ENCODE results near the gene CRYL1.

Gene CRYL1

GRCh38 chr13:20526664-20527063, 1.0 kb upstream of the CRYL1 start:
- DNase-seq, result no peak

DNA sequence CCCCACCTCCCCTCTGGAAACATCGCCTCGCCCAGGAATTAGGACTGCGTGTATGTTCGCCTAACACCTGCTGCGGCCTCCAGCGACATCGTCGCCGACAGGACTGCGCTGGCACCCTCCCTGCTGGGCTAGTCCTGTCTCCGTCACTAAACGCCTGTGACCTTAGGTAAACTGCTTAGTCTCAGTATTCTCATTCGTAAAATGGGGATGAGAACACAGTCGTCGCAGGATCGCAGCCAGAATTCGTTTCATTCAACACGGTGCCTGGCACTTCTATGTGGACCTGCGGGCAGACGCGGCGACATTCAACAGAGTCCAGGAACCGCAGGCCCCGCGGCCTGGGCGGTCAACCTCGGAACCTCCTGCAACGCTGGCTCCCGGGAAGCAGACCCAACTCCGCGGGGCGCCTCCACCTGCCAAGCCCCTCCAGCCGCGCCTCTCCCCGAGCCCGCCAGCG, 485 bp downstream of the CRYL1 start:
- no peak for DNase-seq

DNA sequence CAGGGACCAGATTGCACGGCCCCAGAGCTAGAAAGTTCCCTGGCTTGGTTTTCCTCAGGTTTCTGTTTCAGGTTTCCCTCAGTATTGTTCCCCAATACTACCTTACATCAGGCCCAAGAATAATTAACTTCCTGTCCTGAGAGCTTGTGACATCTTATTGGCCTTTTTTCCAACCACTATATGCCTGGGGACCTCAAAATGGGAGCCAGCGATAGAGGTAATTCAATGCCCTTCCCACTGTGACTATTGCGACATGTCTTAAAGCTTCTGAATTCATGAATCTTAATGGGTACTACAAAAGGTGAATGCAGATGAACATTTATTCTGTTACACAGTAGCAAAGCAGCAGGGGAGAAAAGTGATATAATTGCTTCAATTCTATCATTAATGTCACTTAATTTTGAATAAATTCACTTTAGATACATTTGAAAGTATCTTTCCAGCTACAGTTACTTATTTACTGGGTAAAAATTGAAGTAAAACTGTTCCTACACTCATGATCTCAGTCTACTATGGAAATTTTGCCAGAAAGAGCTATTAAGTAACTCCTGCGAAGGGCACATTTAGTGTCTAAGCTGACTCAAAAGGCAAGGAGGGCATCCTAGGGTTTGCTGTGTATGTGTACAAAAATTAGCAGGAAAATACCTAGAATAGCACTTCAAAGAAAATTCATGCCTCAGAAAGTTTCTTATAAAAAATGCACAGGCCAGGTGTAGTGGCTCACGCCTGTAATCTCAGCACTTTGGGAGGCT, 4.1 kb downstream of the CRYL1 start:
- DNase-seq, result no peak

- no peak for DNase-seq
Measured at GRCh38 chr13:20519875-20520274, 5.8 kb downstream of the CRYL1 start.

DNA sequence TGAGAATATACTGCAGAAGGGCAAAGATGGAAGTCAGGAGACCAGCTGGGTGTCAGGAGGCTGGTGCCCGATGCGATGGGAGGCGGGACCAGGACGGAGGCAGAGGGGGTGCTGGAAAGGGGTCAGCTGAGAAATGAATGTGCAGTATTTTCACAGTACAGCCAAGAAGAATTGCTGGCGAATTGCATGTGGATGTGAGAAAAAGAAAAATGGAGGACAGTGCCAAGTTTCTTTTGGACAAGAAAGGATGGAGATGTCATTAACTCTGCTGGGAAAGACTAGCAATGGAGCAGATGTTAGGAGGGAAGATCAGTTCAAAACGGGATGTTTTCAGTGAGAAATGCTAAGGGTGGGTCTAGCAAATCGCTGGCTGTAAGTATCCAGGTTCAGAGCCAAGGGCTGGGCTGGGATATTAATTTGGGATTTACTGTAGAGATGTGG, 7.0 kb downstream of the CRYL1 start:
- DNase-seq, result no peak

GRCh38 chr13:20514866-20515265, 10.8 kb downstream of the CRYL1 start:
- no peak for DNase-seq

GRCh38 chr13:20513466-20513995, 12.1 kb downstream of the CRYL1 start:
- DNase-seq, result no peak

- no peak for DNase-seq
Measured at GRCh38 chr13:20512042-20512683, 13.5 kb downstream of the CRYL1 start.

GRCh38 chr13:20506696-20507095, 19.0 kb downstream of the CRYL1 start:
- DNase-seq, result no peak

GRCh38 chr13:20505405-20506366, 20.0 kb downstream of the CRYL1 start:
- no peak for DNase-seq

DNA sequence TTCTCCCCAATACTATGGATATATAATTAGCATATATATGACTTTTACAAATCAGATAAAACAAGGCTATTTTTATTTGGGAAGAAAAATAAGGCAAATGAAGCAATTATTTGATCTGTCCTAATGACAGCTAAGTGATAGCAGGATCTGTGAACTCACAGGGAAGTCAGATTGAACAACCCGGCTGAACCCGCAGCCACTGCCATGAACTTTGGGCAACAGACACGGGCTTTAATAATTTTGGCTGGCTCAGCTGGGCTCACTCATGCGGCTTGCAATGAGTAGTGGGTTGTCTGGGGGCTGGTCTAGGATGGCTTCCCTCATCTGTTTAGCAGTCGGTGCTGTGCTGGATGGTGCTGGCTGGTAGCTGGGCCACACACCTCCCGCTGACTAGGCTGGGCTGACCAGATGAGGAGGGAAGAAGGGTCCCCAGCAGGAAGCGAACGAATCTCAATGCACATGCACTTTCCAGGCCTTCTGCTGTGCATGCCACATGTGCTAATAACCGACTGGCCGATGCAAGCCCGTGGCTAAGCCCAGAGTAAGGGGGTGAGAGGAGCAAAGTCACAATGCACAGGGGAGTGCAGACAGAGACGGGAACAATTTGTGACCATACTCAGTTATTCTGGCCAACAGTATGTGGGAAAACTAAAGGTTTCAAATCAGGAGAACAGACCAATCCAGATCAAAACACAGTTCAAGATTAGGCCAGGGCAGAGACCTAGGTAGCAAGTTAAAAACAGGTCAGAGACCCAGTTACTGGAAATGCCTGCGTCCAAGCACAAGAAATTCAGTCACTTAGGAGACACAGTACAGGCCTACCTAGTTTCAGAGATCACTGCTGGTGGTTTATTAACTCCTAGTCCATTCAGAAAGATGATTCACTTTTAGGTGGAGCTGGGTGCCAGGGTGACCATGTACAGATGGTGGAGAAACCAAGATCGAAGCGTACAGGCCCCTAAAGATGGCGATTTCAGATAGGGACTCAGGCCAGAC, 22.3 kb downstream of the CRYL1 start:
- no peak for DNase-seq

- DNase-seq, result no peak
Measured at GRCh38 chr13:20501592-20501991, 24.1 kb downstream of the CRYL1 start.

GRCh38 chr13:20501120-20501519, 24.5 kb downstream of the CRYL1 start:
- no peak for DNase-seq

GRCh38 chr13:20499986-20500385, 25.7 kb downstream of the CRYL1 start:
- DNase-seq, result no peak

GRCh38 chr13:20498659-20499058, 27.0 kb downstream of the CRYL1 start:
- DNase-seq, result no peak

- no peak for DNase-seq
Measured at GRCh38 chr13:20498129-20498528, 27.5 kb downstream of the CRYL1 start.

DNA sequence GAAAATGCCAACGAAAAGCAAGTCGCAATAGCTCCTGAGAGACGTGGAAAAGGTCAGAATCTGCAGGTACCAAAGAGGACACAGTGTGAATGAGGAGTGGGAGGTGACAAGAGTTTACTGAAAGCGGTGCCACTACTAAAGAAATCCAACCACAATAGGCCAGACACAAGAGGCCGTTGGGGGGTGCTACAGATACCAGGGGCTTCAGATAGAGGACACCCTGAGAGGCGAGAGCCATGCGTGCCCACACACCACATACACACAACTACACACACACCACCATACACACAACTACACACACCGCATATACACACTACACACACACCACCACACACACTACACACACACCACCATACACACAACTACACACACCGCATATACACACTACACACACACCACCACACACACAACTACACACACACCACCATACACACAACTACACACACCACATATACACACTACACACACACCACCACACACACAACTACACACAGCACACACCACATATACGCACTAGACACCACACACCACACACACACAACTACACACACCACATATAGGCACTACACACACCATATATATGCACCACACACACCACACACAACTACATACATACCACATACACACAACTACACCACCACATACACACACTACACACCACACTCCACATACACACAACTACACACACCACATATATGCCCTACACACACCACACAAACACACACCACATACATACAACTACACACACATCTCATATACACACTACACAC, 28.5 kb downstream of the CRYL1 start:
- DNase-seq, result no peak

GRCh38 chr13:20495087-20496023, 30.3 kb downstream of the CRYL1 start:
- DNase-seq, result peak; percentile 57

- DNase-seq, result no peak
Measured at GRCh38 chr13:20494656-20495055, 31.0 kb downstream of the CRYL1 start.

GRCh38 chr13:20492641-20493040, 33.0 kb downstream of the CRYL1 start:
- no peak for DNase-seq
